Fibroblast of villous mesenchyme (primary cell): ENCODE results near the gene PGLYRP1. TPM values are rescaled to one million over a fixed set of nuclear protein-coding genes. Genes with fewer than 3 reads are reported as not detected.

Experiments
- DNase-seq: peaks from one replicate; pipeline ENCODE4 v3.0.0-alpha.2; 2010; ENCODE audit warnings: low read depth
- H3K4me3 ChIP-seq: 2 replicates; pipeline ENCODE4 v1.5.1; 2011; ENCODE audit warnings: low read depth, mild to moderate bottlenecking, low read length
- CTCF ChIP-seq: IDR thresholded peaks from 2 replicates; pipeline ENCODE4 v1.5.1; 2012; ENCODE audit warnings: low read depth, mild to moderate bottlenecking, low read length; ENCODE audit not compliant: insufficient read depth
- small RNA-seq: library from RNA; depleted of rRNA; stranded (forward); fragments of <200 nt; gene quantifications from one replicate; pipeline ENCODE3, GENCODE V24; 2012
- total RNA-seq: library from RNA; depleted of rRNA; stranded (reverse); fragments of >200 nt; gene quantifications from 2 replicates; pipeline ENCODE4 v1.2.3, GENCODE V29; 2012

PGLYRP1 gene
- total RNA-seq, 1 donor = not detected

- TF ChIP-seq CTCF = no peak
- no peak overlapping the region for H3K4me3 ChIP-seq
- no peak for DNase-seq
Measured at GRCh38 chr19:45971260-45971902, 51.5 kb downstream of the PGLYRP1 start.

- no peak for DNase-seq
- H3K4me3 ChIP-seq = no peak overlapping the region
- TF ChIP-seq CTCF = no peak
Measured at GRCh38 chr19:45969676-45970075, 53.2 kb downstream of the PGLYRP1 start.

Small RNAs within 50 kb of the gene (small RNA-seq; reads per million reads assigned to genes)
- 4.0 reads per million, percentile 77 among the genes with 10 or more reads in this experiment for gene MIR769

Other genes starting within 250 kb of the PGLYRP1 start
- gene DMPK, start 240.6 kb downstream of the PGLYRP1 start, total RNA-seq = 46.4 and 53.1 TPM in 2 replicates
- 53.5 and 54.8 TPM in 2 replicates for gene DMWD, start 230.2 kb downstream of the PGLYRP1 start, total RNA-seq
- under 0.01 and 0.32 TPM in 2 replicates for gene RSPH6A, start 207.7 kb downstream of the PGLYRP1 start, total RNA-seq
- 37.1 and 38.7 TPM in 2 replicates for gene SYMPK, start 159.9 kb downstream of the PGLYRP1 start, total RNA-seq
- gene FOXA3, start 158.7 kb downstream of the PGLYRP1 start, total RNA-seq = not detected in 2 replicates
- 26.3 and 30.9 TPM in 2 replicates for gene IRF2BP1, start 136.9 kb downstream of the PGLYRP1 start, total RNA-seq
- gene MYPOP, start 120.4 kb downstream of the PGLYRP1 start, total RNA-seq = 2.6 TPM in 2 replicates
- gene NANOS2, start 108.3 kb downstream of the PGLYRP1 start, total RNA-seq = not detected in 2 replicates
- not detected in 2 replicates for gene NOVA2, start 49.2 kb downstream of the PGLYRP1 start, total RNA-seq
- gene CCDC61, start 27.6 kb downstream of the PGLYRP1 start, total RNA-seq = 3.9 and 6.1 TPM in 2 replicates
- gene IGFL4, start 17.9 kb upstream of the PGLYRP1 start, total RNA-seq = not detected in 2 replicates
- gene IGFL3, start 101.6 kb upstream of the PGLYRP1 start, total RNA-seq = not detected in 2 replicates
- not detected in 2 replicates for gene IGFL2, start 125.2 kb upstream of the PGLYRP1 start, total RNA-seq
- not detected in 2 replicates for gene IGFL1, start 206.7 kb upstream of the PGLYRP1 start, total RNA-seq